NK-92 (cell line): ENCODE measurements around the gene APMAP.
"Not testable (repeated sequence)": the region's sequence is repeated elsewhere in the genome, so short reads cannot be mapped to it uniquely, and the experiment has no call there.

Source experiments
- DNase-seq: peaks from one replicate; lab custom pipeline; 2025; ENCODE audit not compliant: unreplicated experiment; lab: John Stamatoyannopoulos, UW

APMAP gene

DNA sequence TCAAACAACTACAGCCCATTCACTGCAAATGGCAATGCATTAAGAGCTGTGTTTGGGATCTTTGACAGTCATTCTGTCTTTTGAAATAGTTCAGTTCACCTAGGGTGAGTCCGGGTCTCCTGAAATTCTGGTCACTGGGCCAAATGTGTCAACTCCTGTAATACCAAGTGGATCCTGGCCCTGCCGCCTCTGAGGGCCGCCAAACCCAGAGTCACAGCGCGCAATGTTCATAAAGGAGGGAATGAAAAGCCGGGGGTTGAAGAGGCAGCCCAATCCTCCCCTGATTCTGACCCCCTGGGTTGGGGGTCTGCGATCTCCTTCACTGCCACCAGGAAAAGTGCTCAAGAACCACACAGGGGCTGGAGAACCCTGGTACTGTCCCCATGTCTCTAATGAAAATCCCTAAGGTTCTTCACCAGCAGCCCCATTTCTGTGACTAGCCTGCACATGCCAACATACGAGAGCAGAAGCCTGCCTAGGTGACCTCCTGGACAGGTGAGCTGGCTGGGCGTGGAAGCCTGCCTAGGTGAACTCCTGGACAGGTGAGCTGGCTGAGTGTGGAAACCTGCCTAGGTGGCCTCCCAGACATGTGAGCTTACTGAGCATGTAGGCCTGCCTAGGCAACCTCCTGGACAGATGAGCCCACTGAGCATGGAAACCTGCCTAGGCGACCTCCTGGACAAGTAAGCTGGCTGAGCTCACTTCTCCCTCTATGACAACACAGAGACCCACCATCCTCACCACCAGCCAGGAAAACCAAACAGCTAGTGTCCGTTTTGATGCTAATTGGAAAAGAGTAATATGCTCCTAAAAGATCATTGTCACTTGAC is 16.1 kb upstream of the APMAP start:
- no peak for DNase-seq

DNA sequence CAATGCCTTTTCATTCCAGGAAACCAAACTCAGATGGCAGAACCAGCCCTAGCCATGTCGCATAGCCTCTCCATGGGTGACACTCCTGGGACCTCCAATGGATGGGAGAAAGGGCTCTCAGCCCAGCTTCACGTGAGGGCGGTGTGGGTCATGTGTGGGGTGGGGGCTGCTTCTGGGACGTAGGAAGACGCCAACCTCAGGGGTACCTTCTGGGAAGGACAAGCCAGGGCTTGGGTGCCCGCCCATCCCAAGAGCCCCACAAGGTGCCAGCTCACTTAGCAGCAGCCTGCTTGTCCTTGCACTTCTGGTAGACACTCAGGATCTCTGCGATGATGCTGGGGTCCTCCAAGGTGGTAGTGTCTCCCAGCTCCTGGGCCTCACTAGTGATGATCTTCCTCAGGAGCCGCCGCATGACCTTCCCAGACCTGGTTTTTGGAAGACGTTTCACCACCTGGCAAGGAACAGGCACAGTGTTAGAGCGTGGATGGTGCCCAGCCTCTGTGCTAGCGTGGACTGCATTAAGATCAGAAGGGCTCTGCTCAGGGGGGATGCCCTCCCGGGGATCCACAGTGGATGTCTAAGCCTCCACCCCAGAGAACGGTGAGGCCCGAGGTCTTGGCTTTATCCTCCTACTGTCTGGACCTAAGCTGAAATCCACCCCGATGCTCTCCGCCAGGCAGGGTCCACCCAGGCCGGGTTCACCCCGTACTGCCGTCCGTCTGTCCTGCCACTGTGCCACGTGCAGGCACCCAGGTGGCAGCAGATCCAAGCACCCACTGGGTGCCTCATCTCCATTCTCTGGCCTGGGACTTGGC is 15.1 kb upstream of the APMAP start:
- no peak for DNase-seq

DNA sequence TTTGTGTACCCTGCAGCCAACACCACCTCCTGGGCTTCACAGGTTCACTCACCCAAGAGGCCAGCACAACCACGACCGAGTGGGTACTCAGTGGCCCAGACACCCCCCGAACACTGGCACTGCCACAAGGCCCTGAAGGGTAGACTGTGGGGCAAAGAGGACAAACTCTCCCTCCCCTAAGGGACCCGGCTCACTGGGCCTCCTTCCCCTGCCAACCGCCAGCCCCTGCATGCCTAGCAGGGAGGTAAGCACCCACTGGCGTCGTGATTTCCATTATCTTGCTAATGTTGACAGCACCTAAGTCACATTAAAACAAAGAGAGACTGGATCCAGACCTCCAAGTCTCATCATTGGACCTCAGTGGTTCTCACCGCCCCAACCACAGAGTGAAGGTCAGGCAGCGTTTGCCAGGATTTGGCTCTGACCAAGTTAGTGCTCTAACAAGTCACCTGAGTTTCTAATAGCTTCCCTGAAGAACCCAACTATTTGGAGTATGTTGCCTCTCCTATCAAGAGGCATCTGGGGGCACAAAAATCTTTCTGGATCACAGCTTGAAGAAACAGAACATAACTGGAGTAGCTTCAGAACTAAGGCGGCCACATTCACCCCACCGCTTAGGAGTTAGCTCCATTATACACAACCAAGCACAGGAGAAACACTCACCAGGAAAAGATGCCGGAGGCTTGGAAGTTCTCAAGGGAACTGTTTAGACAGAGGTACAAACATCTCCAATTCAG is 14.0 kb upstream of the APMAP start:
- DNase-seq: no peak

GRCh38 chr20:25005661-25006060 is 13.1 kb upstream of the APMAP start:
- no peak for DNase-seq

DNA sequence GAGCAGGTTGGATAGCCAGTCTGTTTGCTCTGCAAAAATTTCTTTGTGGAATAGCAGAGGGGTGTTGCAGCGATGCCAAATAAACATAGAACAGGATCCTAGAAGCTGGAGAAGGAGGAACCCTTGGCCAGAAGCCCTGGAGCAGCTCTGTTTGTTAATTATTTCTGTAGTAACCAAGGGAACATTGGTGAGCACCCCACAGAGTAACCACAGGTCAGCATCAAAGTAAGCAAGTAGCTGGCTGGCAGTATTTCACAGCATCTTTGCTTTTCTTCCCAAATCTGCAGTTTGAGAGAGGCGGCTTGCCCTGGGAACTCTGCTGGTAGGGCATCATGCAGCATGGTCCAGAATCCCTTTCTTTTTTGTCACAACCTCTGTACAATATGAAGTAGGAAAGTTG is 12.7 kb upstream of the APMAP start:
- DNase-seq: no peak

DNA sequence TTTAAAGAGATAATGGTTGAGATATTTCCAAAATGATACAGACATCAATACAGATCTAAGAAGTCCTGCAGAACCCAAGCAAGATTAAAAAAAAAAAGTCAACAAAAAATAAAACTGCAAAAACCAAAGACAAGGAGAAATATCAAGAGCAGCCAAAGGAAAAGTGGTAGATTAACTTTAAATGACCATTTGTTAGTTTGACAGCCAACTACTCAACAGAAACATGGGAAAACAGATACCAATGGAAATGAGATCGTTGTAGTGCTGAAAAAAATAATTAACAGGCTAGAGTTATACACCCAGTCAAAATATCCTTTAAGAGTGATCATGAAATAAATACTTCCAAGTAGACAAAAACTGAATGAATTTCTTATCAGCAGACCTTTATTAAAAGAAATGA is 10.5 kb upstream of the APMAP start:
- no peak for DNase-seq

- DNase-seq: not testable (repeated sequence)
These were observed 8.8 kb upstream of the APMAP start for GRCh38 chr20:25001323-25001722.

DNA sequence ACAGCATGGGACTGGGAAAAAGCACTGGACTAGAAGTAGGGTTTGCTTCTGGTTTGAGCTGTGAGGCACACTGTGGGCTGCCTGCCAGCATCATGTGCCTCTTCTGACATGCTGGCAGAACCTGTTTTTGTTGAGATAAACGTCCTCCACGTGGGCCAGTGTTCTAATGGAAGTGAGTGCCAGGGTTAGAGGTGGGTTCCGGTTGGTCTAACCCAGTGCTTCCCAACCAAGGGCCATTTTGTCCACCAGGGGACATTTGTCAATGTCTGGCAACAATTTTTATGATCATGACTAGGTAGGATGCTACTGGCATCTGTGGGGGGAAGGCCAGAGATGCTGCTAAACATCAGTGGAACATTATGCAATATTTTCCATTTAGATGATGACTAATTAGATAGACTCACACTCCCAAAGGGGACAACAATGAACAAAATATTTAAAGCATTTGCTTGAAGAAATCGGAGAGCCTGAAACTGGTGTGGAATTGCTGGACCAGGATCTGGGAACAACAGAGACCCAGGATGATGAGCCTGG is 7.8 kb upstream of the APMAP start:
- DNase-seq: no peak

- DNase-seq: no peak
These were observed 7.0 kb upstream of the APMAP start for GRCh38 chr20:24999568-24999967.

DNA sequence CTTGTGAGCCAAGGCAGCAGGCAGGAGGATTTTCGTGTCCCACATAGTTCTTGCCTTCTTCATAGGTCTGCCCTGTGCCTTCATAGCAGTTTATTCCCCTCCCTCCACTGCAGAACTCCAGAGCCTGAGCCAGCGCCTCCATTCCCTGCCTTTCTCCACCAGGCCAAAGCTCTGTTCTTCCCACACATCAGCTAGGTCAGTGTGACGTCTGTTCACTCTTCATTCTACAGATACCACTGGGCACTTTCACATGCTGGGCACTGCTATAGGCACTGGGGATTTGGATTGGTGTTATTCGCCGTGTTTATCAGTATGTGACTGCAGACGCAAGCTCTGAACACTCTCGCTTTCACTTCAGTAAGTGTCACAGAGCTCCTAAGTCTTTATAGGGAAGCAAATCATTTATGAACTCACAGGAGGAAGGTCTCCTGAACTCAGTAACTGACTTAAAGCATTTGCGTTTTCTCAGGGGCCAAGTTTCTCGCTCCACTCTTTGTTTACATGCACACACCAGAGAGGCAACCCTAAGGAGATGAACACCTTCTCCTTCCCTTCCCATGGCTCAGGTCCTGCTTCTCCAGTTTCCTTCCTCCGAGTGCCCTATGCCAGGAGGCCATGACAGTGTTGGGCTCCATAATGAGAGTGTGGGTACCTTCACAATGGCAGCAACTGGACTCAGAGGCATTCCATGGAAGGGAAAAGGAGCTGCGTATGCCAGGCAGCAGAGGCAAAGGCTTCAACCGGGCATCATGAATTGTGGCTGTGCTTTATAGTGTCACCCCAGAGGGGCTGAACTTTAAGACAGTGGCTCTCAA is 6.3 kb upstream of the APMAP start:
- no peak for DNase-seq

DNA sequence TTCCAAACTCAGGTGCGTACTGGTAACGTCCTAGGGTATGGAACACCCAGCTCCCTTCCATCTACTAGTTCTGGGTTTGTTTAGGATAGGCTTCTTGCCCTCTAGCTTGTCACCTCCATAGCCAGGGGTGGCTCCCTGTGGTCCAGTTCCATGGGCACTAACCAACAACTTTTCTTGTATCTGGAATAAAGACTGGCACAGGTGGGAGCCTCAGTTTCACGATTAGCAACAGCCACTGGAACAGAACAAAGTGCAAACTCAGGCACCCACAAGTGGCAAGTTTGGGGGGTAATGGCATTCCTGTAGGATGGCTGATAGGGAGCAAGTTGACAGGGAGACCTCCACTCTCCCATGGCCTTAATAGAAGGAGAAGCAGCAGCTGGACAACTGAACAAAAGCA is 5.6 kb upstream of the APMAP start:
- DNase-seq: no peak

DNA sequence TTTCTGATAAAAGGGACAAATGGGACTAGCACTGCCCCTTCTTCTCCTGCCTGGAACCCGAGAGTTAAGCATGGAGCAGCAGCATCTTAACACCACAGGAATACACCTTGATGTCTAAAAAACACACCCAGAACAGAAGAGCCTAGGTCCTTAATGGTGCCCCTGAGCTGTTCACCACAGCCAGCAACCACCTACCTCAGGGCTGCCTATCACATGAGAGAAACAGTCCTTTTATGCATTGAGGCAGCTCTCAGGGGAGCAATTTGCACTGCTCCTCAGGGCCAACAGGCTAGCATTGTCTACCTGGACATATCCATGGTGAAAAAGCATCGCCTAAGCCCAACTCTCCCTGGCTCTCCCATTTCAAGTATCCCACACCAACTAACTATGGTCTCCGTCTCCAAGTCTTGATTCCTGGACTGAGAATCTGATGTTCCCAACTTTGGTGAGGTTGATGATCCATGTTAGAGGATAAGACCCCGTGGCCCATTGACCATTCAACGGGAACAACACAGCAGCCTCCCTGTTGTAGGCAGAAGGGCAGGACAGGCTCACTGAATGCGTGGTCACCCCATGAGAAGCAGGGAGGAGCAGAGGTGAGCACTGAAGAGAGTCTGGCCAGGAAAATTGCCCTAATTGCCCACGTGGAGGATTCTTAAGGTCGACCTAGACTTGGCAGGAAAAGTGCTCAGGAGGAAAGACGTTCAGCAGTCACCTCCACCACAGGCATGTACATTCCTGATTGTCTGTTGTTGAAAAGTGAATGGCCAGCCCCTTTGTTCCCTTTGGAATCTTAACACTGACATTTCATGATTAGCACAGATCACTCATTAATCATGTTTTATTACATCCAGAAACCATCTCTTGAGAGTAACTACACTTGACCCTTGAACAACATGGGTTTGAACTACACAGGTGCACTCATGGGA is 4.2 kb upstream of the APMAP start:
- DNase-seq: no peak

- no peak for DNase-seq
These were observed 3.3 kb upstream of the APMAP start for GRCh38 chr20:24995741-24996448.

DNA sequence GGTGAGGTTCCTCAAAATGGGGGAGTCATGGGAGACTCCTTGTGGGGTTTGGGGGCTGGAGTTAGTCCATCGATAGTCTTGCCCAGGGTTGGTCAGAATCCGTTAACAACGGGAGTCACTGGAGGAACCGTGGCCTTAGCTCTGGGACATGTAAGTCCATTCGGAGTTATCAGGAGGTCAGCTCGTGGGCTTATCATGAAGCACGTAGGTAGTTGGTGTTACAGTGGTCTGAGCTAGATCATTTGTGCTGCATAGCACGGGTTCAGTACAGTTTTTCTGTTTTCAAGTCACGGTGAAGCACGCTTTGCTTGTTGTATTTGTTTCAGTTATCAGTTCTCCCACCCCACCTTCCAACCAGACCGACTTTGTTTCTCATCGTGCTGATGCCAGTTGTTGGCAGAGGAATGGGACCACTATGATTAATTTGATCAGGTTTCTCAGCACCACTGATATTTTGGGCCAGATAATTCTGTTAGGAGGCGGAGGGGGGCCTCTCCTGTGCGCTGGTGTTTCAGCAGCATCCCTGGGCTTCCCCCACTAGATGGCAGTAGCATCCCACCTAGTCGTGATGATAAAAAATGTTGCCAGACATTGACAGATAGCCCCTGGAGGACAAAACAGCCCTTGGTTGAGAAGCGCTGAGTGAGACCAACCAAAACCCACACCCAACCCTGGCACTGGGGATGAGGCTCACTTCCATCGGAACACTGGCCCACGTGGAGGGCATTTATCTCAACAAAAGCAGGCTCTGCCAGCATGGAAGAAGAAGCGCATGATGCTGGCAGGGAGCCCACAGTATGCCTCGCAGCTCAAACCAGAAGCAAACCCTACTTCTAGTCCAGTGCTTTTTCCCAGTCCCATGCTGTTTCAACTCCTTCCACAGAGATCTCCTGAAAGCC is 2.2 kb upstream of the APMAP start:
- no peak for DNase-seq

DNA sequence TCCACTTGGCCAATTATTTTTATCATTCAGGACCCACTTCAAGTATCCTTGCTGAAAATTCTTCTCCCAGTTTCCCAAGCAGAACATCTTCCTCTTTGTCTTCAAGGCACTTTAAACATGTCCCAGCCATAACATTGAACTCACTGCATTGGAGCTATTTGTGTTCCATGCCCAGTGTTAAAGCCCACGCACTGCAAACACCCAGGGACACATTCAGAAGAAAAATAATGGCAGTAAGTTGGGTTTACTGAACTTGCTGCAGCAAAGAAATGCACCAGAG is 1.6 kb upstream of the APMAP start:
- no peak for DNase-seq

GRCh38 chr20:24993337-24994185 is 1.0 kb upstream of the APMAP start:
- DNase-seq: no peak

- no peak for DNase-seq
These were observed 559 bp downstream of the APMAP start for GRCh38 chr20:24991897-24992486.
